HG02870 (cell line): ENCODE results near the gene PPP1R12A.

ENCODE experiments used
- ATAC-seq: cut with Tn5 transposase; IDR thresholded peaks from one replicate; pipeline ENCODE4 v1.9.1; 2021; ENCODE audit warnings: mild to moderate bottlenecking, moderate library complexity; ENCODE audit not compliant: unreplicated experiment

The PPP1R12A gene

GRCh38 chr12:79775355-79776027 lies 159.4 kb downstream of the PPP1R12A start:
- ATAC-seq, result no peak

GRCh38 chr12:79773896-79774295 lies 161.0 kb downstream of the PPP1R12A start:
- ATAC-seq, result no peak

GRCh38 chr12:79769860-79770485 lies 164.9 kb downstream of the PPP1R12A start:
- no peak for ATAC-seq

GRCh38 chr12:79769189-79769859 lies 165.6 kb downstream of the PPP1R12A start:
- no peak for ATAC-seq

- no peak for ATAC-seq
Observed at GRCh38 chr12:79766705-79767464, 168.0 kb downstream of the PPP1R12A start.

- no peak for ATAC-seq
Observed at GRCh38 chr12:79765157-79765556, 169.7 kb downstream of the PPP1R12A start.

- no peak for ATAC-seq
Observed at GRCh38 chr12:79764641-79765040, 170.3 kb downstream of the PPP1R12A start.

GRCh38 chr12:79763766-79764452 lies 171.0 kb downstream of the PPP1R12A start:
- ATAC-seq, result no peak

GRCh38 chr12:79761341-79761740 lies 173.6 kb downstream of the PPP1R12A start:
- no peak for ATAC-seq

- no peak for ATAC-seq
Observed at GRCh38 chr12:79747274-79747673, 187.6 kb downstream of the PPP1R12A start.

- ATAC-seq, result peak; percentile 87
Observed at GRCh38 chr12:79737875-79738718, 196.8 kb downstream of the PPP1R12A start.

- no peak for ATAC-seq
Observed at GRCh38 chr12:79732638-79733037, 202.3 kb downstream of the PPP1R12A start.

GRCh38 chr12:79725987-79726386 lies 208.9 kb downstream of the PPP1R12A start:
- ATAC-seq, result no peak
